Ecto neural progenitor cell (in vitro differentiated cells): Measurements from ENCODE around the gene ANKAR.

Experiments
- DNase-seq: peaks from one replicate; pipeline ENCODE4 v3.0.0-alpha.2; 2018; ENCODE audit warnings: low spot score

The ANKAR gene

GRCh38 chr2:189719571-189719970, 45.1 kb downstream of the ANKAR start:
- DNase-seq = no peak

GRCh38 chr2:189723192-189723591, 48.7 kb downstream of the ANKAR start:
- no peak for DNase-seq
